Medulla oblongata (tissue), 1 donor: ENCODE measurements around the gene TTL.
A peak's percentile ranks its signal among the peaks of the same experiment; 100 is the strongest.
"Not testable (repeated sequence)": the region's sequence is repeated elsewhere in the genome, so short reads cannot be mapped to it uniquely, and the experiment has no call there.

ENCODE experiments used
- DNase-seq: peaks from one replicate; pipeline ENCODE4 v3.0.0-alpha.2; 2015; ENCODE audit errors: extremely low spot score

The TTL gene

GRCh38 chr2:112474844-112475486 is 7.0 kb upstream of the TTL start:
- DNase-seq, result no peak

GRCh38 chr2:112476434-112476833 is 5.5 kb upstream of the TTL start:
- DNase-seq, result no peak

DNA sequence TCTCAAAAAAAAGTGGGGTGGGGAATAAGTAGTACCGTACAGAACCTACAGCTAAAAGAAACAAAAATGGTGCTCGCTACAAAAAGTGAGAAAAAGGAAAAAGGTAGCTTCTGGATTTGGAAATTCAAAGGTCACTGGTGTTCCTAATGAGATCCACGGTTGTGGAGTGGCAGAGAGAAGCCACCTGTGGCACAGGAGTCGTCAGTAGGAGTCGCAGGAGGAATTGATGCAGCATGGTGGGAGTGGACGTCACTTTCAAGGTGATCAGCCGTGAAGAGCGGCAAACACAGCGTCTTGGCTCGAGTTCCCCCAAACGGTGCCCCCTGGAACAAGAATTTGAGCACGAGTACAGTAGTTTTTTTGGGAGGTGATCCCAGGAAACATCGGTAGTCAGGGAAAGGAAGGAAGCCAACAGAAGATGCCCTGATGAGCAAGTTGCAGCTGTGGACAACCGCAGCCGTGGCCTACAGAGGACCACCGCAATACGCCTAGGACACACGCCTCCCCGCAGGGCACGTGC is 1.4 kb upstream of the TTL start:
- DNase-seq, result peak; percentile 6

GRCh38 chr2:112481050-112481527 is 867 bp upstream of the TTL start:
- peak; percentile 90 for DNase-seq

DNA sequence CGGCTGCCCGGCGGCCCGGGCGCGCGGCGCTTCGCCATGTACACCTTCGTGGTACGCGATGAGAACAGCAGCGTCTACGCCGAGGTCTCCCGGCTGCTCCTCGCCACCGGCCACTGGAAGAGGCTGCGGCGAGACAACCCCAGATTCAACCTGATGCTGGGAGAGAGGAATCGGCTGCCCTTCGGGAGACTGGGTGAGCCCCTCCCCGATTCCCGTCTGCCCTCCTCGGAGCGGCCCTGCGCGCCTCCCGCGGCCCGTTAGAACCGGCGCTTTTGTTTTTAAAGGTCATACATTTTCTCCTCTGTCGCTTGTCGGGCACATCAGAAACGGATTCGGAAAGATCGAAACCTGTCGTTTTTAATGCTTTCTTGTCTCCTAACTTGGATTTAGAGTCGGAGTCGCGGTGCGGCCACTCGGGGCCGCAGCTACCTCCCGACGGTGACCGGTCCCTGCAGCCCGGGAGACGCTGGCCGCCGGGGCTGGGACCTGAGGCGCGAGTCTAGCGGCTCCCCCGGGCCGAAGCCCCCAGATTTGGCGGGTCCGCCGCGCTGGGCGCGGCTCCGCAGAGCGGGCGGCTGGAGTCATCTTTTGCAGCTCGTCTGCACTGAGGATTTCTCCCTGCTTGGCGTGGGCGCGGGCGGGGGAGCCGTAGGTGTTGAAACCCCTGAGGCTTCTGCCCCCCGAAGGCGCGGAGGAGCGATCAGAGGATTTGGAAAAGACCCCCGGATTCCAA is 519 bp downstream of the TTL start:
- DNase-seq, result peak; percentile 31

DNA sequence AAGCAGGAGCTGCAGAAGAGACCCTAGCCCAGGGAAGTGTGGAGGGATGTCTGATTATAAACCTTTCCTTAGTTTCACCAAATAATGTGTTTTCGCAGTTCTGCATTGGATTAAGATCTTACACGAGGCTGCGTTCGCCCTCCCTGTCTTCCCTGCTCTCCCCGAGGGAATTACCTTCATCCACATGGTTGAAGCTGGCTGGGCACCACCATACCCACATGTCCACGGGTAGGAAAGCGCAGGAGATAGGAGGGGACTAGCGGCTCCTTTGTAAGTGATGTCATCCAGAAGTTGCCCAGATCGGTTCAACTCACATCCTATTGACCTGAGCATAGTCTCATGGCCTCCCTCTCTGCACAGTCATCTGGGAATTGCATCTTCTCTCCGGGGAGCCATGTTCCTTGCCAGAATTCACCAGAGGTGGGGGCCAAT is 1.1 kb downstream of the TTL start:
- DNase-seq, result peak; percentile 18

DNA sequence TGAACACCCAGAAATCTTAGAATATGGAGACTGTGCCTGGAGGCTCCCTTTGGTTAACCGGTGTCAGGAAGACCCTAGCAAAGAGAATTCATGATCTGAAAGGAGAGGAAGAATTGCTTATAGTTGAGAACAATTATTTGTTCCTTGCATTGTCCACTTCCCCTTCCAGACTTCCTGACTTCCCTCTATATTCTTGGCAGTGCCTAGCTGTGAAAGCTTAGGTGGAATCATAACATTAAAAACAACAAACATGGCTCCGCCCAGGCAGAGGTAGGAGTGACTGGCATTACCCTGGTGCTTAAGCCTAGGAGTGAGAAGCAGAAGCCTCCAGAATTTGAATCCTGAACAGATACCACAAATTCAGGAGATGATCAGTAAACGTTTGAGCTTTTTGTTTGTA is 1.9 kb downstream of the TTL start:
- no peak for DNase-seq

GRCh38 chr2:112485849-112486248 is 3.9 kb downstream of the TTL start:
- DNase-seq, result no peak

DNA sequence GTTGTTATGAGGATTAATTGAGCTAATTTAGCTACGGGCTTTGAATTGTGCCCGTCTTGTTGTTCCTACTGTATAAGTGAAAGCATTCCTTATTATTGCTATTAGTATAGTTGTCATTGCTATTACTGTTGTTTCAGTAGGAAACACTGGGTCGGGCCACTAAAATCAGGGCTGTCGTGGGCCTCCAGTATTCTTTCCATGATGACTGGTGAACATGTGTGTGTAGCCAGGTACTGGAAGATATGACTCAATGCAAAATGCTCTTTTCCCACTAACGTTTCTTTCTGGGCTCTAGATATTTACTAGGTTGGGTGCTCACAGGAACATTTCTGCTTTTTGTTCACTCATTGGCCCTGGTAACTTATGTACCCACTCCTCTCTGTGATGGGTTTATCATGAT is 4.9 kb downstream of the TTL start:
- no peak for DNase-seq

DNA sequence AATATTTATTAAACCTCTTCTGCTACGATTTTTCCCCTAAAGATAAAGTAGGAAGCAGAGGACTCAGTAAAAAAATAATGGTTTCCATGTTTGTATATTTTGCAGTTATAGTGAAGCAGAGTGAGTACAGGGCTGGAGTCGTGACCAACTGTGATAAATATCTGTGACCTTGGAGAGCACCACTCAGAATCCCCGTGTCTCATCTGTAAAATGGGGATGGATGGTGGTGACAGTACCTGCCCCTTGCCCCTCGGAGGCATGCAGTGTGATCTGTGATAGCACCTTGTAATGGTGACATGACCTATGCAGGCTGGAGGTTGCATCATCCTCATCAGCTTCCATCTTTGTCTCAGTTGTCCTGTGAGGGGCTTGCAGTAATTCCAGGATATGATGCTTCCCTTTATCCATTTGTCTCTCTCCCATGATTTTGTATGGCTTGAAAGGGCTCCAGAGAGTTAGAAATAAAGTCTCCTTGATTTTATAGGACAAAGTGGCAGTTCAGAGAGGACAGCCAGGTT is 5.5 kb downstream of the TTL start:
- no peak for DNase-seq

GRCh38 chr2:112488201-112488600 is 6.2 kb downstream of the TTL start:
- no peak for DNase-seq

GRCh38 chr2:112491946-112492345 is 10.0 kb downstream of the TTL start:
- peak; percentile 55 for DNase-seq

DNA sequence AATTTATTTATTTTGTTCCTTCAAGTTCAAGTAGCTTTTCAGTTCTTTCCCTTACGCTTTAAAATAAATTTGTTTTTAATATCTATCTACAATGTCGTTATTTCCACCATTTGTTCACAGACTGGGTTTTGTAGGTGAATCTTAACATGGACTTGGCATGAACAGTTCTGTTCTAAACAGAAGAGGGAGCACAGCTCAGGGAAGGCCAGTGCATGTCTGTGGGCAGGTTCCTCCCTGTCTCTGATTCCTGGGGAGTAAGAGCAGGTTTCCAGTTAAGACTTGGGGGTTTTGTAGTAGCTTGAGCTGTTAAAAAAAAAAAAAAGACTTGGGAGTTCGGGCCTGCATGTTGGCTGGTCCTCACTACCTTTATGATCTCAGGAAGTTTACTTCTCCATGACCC is 11.1 kb downstream of the TTL start:
- no peak for DNase-seq

DNA sequence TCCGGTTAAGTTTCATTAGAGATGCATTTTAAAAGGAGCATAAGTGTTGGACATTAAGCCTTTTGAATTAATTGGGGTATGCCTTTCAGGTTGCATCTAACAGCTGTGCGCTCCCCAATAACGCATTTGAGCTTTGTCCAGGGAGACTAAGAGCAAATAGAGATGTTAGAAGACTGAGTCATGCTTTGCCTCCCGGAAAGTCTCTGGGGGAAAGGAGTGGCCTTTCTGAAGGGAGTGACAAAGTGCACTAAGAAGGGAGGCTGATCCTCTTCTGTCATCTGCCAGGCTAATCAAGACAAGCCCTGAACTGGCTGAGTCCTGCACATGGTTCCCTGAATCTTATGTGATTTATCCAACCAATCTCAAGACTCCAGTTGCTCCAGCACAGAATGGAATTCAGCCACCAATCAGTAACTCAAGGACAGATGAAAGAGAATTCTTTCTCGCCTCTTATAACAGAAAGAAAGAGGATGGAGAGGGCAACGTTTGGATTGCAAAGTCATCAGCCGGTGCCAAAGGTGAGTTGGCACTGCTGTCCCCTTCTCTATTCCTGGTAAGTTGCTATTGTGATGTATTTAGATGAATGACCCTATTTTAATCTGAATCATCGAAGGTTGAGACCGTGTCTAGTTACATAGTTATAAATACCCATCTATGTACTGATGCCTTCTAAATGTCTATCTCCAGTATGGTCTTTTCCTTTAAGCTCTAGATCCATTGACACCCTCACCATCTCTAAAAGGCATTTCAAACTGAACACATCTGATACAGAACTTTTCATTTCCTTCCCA is 12.1 kb downstream of the TTL start:
- DNase-seq, result peak; percentile 16

GRCh38 chr2:112494828-112495227 is 12.9 kb downstream of the TTL start:
- DNase-seq, result no peak

DNA sequence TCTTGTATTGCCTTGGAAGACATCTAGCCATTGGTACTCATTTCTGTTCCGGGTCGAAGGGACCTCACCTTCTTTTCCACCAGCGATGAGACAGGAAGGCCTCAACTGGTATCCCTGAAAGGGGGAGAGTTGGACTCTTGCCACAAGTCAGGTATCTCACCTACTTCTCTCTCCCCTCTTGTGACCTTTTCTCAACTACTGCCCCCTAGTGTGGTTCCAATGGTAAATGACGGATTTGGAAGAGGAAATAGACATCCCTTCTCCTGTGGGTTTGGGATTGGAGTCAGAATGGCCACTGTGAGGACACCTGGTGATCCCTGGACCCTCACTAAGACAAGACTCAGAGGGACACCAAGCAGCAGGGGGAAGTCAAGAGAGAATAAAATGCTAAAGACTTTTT is 13.9 kb downstream of the TTL start:
- DNase-seq, result not testable (repeated sequence)

DNA sequence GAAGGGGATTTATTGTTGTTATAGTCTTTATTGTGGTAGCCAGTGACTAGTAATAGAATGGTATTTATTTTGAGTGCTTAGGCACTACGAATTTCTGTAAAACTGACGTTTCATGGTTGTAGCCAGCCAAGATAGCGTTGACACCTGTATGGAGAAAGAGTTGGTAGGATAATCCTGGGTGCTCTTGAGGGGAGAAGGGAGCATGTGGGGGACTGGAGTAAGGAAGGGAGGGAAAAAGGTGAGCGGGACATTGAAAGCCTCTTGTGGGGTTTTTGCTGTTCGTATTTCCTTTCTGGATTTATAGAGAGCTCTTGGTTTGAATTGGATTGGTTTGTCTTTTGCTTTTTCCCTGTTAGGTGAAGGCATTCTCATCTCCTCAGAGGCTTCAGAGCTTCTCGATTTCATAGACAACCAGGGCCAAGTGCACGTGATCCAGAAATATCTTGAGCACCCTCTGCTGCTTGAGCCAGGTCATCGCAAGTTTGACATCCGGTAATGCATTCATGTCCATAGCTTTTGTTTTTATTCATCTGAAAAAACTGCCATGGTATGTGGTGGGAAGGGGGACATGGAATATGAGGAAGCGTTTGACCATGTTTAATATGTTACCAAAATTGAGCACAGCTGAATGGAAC is 19.0 kb downstream of the TTL start:
- DNase-seq, result peak; percentile 70

DNA sequence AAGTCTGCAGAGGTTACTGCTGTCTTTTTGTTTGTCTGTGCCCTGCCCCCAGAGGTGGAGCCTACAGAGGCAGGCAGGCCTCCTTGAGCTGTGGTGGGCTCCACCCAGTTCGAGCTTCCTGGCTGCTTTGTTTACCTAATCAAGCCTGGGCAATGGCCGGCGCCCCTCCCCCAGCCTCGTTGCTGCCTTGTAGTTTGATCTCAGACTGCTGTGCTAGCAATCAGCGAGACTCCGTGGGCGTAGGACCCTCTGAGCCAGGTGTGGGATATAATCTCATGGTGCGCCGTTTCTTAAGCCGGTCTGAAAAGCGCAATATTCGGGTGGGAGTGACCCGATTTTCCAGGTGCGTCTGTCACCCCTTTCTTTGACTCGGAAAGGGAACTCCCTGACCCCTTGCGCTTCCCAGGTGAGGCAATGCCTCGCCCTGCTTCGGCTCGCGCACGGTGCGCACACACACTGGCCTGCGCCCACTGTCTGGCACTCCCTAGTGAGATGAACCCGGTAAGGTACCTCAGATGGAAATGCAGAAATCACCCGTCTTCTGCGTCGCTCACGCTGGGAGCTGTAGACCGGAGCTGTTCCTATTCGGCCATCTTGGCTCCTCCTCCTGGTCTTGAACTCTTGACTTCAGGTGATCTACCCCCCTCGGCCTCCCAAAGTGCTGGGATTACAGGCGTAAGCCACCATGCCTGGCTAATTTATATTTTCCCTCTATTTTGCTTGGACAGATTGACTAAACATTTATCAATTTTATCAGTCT is 27.5 kb downstream of the TTL start:
- not testable (repeated sequence) for DNase-seq

DNA sequence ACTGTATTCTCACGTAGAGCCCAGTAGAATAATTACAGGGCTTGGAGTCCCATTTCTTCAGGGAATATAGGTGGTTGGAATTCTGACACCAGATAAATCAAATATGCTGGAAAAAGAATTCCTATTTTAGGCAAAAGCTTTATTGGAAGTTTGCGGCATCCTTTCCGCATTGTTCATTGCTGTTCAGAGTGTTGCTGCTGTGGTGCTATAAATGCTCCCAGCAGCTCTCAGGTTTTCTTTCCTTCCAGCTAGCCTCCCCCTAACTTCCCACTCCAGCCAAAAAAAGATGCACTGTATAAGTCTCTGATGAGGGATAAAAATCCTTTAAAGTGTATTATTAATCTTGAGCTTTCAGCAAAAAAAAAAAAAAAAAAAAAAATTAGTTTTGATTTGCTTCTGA is 34.8 kb downstream of the TTL start:
- DNase-seq, result no peak

- no peak for DNase-seq
Measured at GRCh38 chr2:112518807-112519206, 36.9 kb downstream of the TTL start.

- DNase-seq, result no peak
Measured at GRCh38 chr2:112519506-112519905, 37.5 kb downstream of the TTL start.
